GM18861 (cell line): Measurements from ENCODE around the gene THEM5.

Source experiments
- ATAC-seq: cut with Tn5 transposase; IDR thresholded peaks from one replicate; pipeline ENCODE4 v1.9.1; 2021; ENCODE audit not compliant: unreplicated experiment

The THEM5 gene

GRCh38 chr1:151802372-151802771, 51.1 kb downstream of the THEM5 start:
- ATAC-seq, result no peak

DNA sequence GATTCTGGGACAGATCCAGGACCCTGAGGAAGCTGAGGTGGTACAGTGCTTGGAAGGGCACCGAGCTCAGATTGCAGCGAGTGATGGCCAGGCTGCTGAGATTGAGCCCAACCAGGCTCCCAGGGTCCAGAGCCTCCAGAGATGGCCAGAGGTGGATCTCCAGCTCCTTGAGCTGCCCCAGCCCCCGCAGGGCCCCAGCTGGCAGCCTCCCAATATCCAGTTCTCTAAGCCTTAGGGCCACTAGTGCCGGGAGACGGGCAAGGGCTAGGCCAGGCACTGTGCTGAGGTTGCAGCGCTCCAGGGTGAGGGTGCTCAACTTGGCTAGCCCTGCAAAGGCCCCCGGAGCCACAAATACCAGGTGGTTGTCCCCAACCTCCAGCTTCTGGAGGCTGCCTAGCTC, 51.7 kb downstream of the THEM5 start:
- no peak for ATAC-seq

DNA sequence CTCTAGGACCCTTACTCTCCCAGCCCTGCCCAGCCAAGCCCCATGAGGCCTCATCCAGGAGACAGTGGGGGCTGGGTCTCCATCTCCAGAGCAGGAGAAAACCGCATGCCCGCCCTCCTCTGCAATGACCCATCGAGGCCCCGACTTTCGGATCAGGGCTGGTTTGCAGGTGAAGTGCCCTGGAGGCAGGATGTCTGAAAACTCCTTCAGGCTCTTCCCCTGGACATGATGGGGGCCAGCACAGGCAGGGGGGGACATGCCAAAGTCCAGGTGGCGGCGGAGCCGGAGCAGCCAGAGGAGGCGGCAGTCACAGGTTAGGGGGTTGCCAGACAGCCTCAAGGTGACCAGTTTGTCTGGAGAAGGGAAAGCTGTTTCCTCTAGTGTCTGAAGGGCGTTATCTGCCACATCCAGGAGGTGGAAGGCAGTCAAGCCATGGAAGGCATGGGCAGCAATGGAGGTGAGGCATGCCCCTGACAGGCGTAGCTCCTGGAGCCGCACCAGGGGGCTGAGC, 52.1 kb downstream of the THEM5 start:
- no peak for ATAC-seq

DNA sequence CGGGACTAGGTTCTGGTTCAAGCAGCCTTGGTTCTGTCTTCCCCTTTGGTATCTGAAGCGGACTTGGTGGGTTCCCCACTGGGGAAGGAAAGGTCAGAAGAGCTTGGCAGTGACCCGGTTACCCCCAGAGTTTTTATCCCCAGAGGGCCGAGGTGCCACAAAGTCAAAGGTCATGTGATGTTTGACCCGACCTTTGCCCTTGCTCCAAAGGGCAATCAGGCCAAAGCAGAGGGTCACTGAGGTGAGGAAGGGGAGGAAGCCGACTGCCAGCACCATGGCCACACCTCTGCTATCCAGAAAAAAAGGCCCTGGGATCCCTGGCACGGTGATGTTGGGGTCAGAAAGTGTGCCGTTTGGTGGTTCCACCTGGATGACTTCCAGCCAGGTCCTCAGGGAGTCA, 52.7 kb downstream of the THEM5 start:
- ATAC-seq, result no peak

GRCh38 chr1:151799179-151800022, 54.1 kb downstream of the THEM5 start:
- no peak for ATAC-seq

DNA sequence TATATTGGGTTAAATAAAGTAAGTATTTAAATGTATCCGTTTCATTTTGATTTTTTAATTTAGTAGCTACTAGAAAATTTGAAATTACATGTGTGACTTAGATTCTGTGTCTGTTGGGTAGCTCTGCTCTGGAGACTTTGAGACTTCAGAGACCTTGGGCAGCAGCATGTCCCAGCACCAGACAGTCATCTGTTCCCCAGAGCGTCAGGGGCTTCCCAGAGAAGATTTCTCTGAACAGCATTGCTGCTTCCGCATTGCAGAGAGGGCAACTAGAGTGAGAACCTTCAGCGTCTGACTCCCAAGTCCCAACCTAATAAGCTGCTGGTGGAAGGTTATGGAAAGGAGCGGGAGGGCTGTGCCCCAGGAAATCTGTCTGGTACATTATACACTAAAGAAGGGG, 54.9 kb downstream of the THEM5 start:
- ATAC-seq, result no peak
